IPS-18c (cell line): ENCODE results near the gene UTY.

Source experiments
- H3K4me3 ChIP-seq: 2 replicates; pipeline ENCODE4 v1.7.0; 2013; ENCODE audit warnings: low read depth, mild to moderate bottlenecking, low read length, moderate library complexity; ENCODE audit not compliant: insufficient read depth
- H3K9me3 ChIP-seq: one replicate; pipeline ENCODE4 v1.6.1; 2013; ENCODE audit warnings: mild to moderate bottlenecking, low read length, moderate library complexity; ENCODE audit not compliant: control insufficient read depth, insufficient read depth

UTY gene

DNA sequence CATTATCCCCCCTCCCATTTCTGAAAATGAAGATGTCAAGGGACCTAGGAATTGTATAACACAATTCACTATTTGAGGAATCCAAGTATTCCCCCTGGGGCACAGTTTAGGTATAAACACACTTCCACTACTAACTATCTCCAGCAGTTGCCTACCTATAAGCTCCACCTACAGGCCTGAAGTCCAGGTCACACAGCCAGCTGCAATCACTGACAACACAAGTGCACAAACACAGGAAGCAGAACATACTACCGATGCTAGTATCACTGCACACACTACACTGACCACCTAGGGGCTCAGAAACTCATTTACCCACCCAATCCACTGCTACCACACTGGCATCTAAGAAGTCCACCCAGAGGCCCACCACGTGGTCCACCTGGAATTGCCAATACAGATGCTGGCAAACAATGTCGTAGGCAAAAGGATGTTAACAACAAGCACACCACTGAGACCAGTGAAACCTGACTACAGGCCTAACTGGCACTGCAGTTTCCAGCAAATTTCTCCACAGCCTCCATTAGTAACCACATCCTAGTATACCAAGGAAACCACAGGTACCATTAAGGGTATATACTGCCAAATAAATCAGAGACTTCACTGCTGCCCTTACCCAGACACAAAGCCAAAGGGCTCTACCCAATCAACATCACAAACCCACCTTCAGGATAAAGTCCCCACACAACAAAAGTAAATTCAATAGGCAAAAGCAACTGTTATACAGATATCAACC is 47.4 kb downstream of the UTY start:
- Histone ChIP-seq H3K4me3 (no peak overlapping the region), H3K9me3 (no peaks in the 10 kb centered on the region)

DNA sequence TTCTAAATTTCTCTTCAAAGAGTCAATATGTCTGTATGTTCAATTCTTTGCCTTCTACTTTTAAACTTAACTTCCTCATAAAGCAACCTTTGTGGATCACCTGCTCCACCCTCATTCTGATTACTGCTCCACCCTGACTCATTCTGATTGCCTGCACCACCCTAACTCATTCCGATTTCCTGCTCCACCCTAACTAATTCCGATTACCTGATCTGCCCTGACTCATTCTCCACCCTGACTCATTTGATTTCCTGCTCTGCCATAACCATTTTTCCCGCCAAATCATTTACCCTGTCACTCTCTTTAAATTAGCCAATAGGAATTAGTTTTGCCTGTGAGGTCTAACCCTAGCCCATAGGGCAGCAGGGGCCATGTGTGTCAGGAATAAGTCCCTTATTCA is 50.3 kb downstream of the UTY start:
- no peak overlapping the region for H3K4me3 ChIP-seq
- H3K9me3 ChIP-seq, result no peaks in the 10 kb centered on the region

- no peak overlapping the region for H3K4me3 ChIP-seq
- H3K9me3 ChIP-seq, result no peaks in the 10 kb centered on the region
Observed at GRCh38 chrY:13423281-13423732, 56.5 kb downstream of the UTY start.

- no peak overlapping the region for H3K4me3 ChIP-seq
- no peaks in the 10 kb centered on the region for H3K9me3 ChIP-seq
Observed at GRCh38 chrY:13416869-13417661, 62.8 kb downstream of the UTY start.

DNA sequence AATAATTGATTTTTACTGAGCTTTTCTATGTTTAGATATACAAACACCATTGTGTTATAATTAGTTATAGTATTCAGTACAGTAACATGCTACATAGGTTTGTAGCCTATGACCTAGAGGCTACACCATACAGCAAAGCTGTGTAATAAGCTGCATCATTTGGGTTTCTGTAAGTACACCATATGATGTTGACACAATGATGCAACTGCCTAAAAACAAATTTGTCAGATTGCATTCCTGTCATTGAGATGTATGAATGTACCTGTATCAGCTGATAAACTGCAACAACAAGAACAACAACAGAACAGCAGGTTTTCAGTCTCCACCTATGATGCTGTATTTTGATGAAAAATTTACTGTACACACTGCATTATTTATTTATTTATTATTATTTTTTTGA is 64.3 kb downstream of the UTY start:
- Histone ChIP-seq H3K9me3 (no peaks in the 10 kb centered on the region), H3K4me3 (no peak overlapping the region)

DNA sequence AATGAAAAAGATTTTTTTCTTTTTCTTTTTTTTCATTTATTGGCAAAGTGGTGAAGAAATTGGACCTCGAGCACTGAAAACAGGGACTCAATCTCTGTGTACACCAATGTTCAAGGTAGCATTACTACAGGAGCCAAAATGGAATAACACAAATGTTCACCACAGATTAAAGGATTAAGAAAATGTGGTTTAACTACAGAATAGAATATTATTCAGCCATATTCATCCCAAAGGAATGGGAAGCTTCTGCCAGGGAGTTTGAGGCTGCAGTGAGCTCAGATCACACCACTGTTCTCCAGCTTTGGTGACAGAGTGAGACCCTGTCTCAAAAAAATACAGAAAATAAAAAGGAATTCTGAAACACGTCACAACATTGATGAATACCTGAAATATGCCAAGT is 81.0 kb downstream of the UTY start:
- Histone ChIP-seq H3K4me3 (no peak overlapping the region), H3K9me3 (no peaks in the 10 kb centered on the region)

DNA sequence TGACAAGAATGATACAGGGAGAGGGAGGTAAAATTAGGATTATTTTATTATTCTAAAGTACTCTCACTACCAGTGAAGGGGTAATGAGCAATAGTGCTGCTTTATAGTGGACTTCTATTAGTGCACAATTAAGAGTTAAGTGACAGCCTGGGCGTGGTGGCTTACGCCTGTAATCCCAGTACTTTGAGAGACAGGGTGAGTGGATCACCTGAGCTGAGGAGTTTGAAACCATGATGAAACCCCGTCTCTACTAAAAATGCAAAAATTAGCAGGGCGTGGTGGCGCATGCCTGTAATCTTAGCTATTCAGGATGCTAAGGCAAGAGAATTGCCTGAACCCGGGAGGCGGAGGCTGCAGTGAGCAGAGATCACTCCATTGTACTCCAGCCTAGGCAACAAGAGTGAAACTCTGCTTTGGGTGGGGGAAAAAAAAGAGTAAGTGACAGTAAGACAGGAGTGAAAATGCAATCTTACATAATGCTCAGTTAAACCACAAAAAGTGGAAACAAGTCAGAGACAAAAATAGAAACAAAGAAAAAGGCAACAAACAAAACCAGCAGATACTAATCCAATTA is 98.6 kb downstream of the UTY start:
- no peaks in the 10 kb centered on the region for H3K9me3 ChIP-seq
- H3K4me3 ChIP-seq, result no peak overlapping the region

GRCh38 chrY:13370868-13371800 is 108.7 kb downstream of the UTY start:
- Histone ChIP-seq H3K9me3 (no peaks in the 10 kb centered on the region), H3K4me3 (no peak overlapping the region)

- Histone ChIP-seq H3K9me3 (no peaks in the 10 kb centered on the region), H3K4me3 (no peak overlapping the region)
Observed at GRCh38 chrY:13370245-13370644, 109.6 kb downstream of the UTY start.

- H3K4me3 ChIP-seq, result no peak overlapping the region
- no peaks in the 10 kb centered on the region for H3K9me3 ChIP-seq
Observed at GRCh38 chrY:13368513-13368845, 111.4 kb downstream of the UTY start.

GRCh38 chrY:13363641-13364040 is 116.2 kb downstream of the UTY start:
- H3K4me3 ChIP-seq, result no peak overlapping the region

GRCh38 chrY:13362662-13363061 is 117.2 kb downstream of the UTY start:
- Histone ChIP-seq H3K4me3 (no peak overlapping the region), H3K9me3 (no peaks in the 10 kb centered on the region)

More at GRCh38 chrY:13363641-13364040, 116.2 kb downstream of the UTY start:
- H3K9me3 ChIP-seq, result no peaks in the 10 kb centered on the region

GRCh38 chrY:13361656-13362636 is 117.9 kb downstream of the UTY start:
- H3K4me3 ChIP-seq, result no peak overlapping the region

DNA sequence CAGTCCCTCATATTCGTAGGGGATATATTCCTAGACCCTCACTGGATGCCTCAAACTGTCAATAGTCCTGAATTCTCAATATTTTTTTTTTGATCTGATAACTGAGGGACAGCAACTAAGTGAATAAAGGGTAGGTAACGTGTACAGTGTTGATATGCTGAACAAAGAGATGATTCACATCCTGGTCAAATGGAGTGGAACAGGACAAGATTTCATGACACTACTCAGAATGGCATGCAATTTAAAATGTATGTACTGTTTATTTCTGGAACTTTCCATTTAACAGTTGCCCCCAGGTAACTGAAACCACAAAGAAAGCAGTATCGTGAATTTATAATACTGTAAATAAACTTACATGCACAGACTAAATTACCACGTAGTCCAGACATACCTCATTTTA is 128.4 kb downstream of the UTY start:
- no peaks in the 10 kb centered on the region for H3K9me3 ChIP-seq
- H3K4me3 ChIP-seq, result no peak overlapping the region

More at GRCh38 chrY:13361656-13362636, 117.9 kb downstream of the UTY start:
- H3K9me3 ChIP-seq, result no peaks in the 10 kb centered on the region

GRCh38 chrY:13347106-13347505 is 132.7 kb downstream of the UTY start:
- Histone ChIP-seq H3K9me3 (no peaks in the 10 kb centered on the region), H3K4me3 (no peak overlapping the region)

DNA sequence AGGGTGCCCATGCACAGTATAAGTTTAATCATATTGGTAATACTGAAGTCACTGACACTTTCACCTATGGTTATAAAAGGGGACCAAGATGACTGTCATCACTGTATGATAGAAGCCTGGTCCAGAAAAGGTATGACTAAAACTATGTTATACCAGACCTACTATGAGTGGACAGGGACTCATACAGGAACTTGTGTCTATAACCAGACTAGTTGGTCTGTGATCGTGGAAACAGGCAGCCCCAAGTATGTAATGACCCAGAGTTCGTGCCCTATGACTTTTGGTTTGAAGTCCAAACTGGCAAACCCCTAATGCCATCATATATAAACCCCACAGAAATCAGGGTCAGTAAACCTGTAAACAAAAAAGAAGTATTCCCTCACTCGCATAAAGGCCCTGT is 134.3 kb downstream of the UTY start:
- no peaks in the 10 kb centered on the region for H3K9me3 ChIP-seq
- H3K4me3 ChIP-seq, result no peak overlapping the region
